WTC11 (cell line): ENCODE data around the gene PDE8A.

Experiments
- CBFB ChIP-seq: sonication (generic); formaldehyde crosslinking; IDR thresholded peaks from 2 replicates; pipeline ENCODE4 v1.8.1; 2022; ENCODE audit warnings: mild to moderate bottlenecking, low read depth, missing genetic modification reagents
- CREM ChIP-seq: sonication (generic); formaldehyde crosslinking; IDR thresholded peaks from 2 replicates; pipeline ENCODE4 v1.8.1; 2022; ENCODE audit warnings: mild to moderate bottlenecking, missing genetic modification reagents, moderate library complexity
- FOXP1 ChIP-seq: sonication (generic); formaldehyde crosslinking; IDR thresholded peaks from 2 replicates; pipeline ENCODE4 v1.8.0; 2022; ENCODE audit warnings: missing genetic modification reagents, mild to moderate bottlenecking, moderate library complexity, borderline replicate concordance
- JUN ChIP-seq: sonication (generic); formaldehyde crosslinking; IDR thresholded peaks from 2 replicates; pipeline ENCODE4 v1.8.0; 2023; ENCODE audit warnings: mild to moderate bottlenecking, missing genetic modification reagents
- MXD4 ChIP-seq: fragments of 250-450 bp; sonication (Bioruptor Pico); IDR thresholded peaks from 2 replicates; pipeline ENCODE4 v1.8.0; 2021; ENCODE audit warnings: mild to moderate bottlenecking, moderate library complexity, borderline replicate concordance
- NR2C2 ChIP-seq: sonication (generic); formaldehyde crosslinking; IDR thresholded peaks from 2 replicates; pipeline ENCODE4 v1.8.0; 2022; ENCODE audit warnings: mild to moderate bottlenecking, missing genetic modification reagents
- PRRX2 ChIP-seq: fragments of 250-450 bp; sonication (Bioruptor Pico); IDR thresholded peaks from 2 replicates; pipeline ENCODE4 v1.8.0; 2021; ENCODE audit warnings: mild to moderate bottlenecking
- SP1 ChIP-seq: sonication (generic); formaldehyde crosslinking; conservative IDR thresholded peaks from 2 replicates; pipeline ENCODE4 v1.8.1; 2022; ENCODE audit warnings: missing genetic modification reagents
- TEAD4 ChIP-seq: sonication (generic); formaldehyde crosslinking; IDR thresholded peaks from 2 replicates; pipeline ENCODE4 v1.8.0; 2022; ENCODE audit warnings: mild to moderate bottlenecking, missing genetic modification reagents
- ZNF263 ChIP-seq: sonication (generic); formaldehyde crosslinking; IDR thresholded peaks from 2 replicates; pipeline ENCODE4 v1.8.1; 2022; ENCODE audit warnings: low read depth, mild to moderate bottlenecking, moderate library complexity, missing genetic modification reagents
- TF ChIP-seq, protein P1 (sequence below): fragments of 200-600 bp; IDR thresholded peaks from 2 replicates; pipeline ENCODE4 v1.8.0; 2022; ENCODE audit warnings: antibody characterized with exemption
- TF ChIP-seq, protein P2 (sequence below): sonication (generic); formaldehyde crosslinking; IDR thresholded peaks from 2 replicates; pipeline ENCODE4 v1.8.0; 2022; ENCODE audit warnings: mild to moderate bottlenecking, missing genetic modification reagents
- TF ChIP-seq, protein P3 (sequence below): sonication (generic); formaldehyde crosslinking; IDR thresholded peaks from 2 replicates; pipeline ENCODE4 v1.8.1; 2022; ENCODE audit warnings: low read depth, missing genetic modification reagents, borderline replicate concordance
- TF ChIP-seq, protein P4 (sequence below): sonication (generic); formaldehyde crosslinking; IDR thresholded peaks from 2 replicates; pipeline ENCODE4 v1.8.0; 2023; ENCODE audit warnings: missing genetic modification reagents, mild to moderate bottlenecking, borderline replicate concordance

DNA sequence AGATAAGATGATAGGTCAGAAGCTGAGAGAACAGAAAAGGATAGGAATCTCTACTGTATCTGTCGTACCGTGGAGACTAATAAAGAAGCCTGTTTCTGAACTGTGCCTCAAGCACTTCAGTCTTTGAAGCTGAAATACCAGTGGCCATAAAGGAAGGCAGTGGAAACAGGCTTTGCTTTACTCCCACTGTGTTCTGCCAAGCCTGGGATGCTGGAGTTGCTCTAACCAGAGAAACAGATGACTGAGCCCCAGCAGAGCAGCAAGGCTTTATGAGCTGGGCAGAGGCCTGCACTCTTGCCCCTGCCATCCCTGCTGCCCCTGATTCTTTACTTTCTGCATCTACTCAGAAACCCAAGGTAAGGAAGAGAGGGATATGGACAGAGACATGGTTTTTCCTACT, 89.4 kb downstream of the PDE8A start:
- TF ChIP-seq TEAD4 (CRISPR knock-in tag): no peak
- TF ChIP-seq, protein P1, sequence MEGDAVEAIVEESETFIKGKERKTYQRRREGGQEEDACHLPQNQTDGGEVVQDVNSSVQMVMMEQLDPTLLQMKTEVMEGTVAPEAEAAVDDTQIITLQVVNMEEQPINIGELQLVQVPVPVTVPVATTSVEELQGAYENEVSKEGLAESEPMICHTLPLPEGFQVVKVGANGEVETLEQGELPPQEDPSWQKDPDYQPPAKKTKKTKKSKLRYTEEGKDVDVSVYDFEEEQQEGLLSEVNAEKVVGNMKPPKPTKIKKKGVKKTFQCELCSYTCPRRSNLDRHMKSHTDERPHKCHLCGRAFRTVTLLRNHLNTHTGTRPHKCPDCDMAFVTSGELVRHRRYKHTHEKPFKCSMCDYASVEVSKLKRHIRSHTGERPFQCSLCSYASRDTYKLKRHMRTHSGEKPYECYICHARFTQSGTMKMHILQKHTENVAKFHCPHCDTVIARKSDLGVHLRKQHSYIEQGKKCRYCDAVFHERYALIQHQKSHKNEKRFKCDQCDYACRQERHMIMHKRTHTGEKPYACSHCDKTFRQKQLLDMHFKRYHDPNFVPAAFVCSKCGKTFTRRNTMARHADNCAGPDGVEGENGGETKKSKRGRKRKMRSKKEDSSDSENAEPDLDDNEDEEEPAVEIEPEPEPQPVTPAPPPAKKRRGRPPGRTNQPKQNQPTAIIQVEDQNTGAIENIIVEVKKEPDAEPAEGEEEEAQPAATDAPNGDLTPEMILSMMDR: no peak
- TF ChIP-seq PRRX2 (CRISPR knock-in tag): no peak
- TF ChIP-seq, protein P2, sequence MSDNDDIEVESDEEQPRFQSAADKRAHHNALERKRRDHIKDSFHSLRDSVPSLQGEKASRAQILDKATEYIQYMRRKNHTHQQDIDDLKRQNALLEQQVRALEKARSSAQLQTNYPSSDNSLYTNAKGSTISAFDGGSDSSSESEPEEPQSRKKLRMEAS (CRISPR knock-in tag): no peak
- TF ChIP-seq JUN (CRISPR knock-in tag): no peak
- no peak for TF ChIP-seq CBFB (CRISPR knock-in tag)
- no peak for TF ChIP-seq CREM
- no peak for TF ChIP-seq SP1 (CRISPR knock-in tag)
- no peak for TF ChIP-seq ZNF263
- TF ChIP-seq, protein P3, sequence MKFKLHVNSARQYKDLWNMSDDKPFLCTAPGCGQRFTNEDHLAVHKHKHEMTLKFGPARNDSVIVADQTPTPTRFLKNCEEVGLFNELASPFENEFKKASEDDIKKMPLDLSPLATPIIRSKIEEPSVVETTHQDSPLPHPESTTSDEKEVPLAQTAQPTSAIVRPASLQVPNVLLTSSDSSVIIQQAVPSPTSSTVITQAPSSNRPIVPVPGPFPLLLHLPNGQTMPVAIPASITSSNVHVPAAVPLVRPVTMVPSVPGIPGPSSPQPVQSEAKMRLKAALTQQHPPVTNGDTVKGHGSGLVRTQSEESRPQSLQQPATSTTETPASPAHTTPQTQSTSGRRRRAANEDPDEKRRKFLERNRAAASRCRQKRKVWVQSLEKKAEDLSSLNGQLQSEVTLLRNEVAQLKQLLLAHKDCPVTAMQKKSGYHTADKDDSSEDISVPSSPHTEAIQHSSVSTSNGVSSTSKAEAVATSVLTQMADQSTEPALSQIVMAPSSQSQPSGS: no peak
- TF ChIP-seq, protein P4, sequence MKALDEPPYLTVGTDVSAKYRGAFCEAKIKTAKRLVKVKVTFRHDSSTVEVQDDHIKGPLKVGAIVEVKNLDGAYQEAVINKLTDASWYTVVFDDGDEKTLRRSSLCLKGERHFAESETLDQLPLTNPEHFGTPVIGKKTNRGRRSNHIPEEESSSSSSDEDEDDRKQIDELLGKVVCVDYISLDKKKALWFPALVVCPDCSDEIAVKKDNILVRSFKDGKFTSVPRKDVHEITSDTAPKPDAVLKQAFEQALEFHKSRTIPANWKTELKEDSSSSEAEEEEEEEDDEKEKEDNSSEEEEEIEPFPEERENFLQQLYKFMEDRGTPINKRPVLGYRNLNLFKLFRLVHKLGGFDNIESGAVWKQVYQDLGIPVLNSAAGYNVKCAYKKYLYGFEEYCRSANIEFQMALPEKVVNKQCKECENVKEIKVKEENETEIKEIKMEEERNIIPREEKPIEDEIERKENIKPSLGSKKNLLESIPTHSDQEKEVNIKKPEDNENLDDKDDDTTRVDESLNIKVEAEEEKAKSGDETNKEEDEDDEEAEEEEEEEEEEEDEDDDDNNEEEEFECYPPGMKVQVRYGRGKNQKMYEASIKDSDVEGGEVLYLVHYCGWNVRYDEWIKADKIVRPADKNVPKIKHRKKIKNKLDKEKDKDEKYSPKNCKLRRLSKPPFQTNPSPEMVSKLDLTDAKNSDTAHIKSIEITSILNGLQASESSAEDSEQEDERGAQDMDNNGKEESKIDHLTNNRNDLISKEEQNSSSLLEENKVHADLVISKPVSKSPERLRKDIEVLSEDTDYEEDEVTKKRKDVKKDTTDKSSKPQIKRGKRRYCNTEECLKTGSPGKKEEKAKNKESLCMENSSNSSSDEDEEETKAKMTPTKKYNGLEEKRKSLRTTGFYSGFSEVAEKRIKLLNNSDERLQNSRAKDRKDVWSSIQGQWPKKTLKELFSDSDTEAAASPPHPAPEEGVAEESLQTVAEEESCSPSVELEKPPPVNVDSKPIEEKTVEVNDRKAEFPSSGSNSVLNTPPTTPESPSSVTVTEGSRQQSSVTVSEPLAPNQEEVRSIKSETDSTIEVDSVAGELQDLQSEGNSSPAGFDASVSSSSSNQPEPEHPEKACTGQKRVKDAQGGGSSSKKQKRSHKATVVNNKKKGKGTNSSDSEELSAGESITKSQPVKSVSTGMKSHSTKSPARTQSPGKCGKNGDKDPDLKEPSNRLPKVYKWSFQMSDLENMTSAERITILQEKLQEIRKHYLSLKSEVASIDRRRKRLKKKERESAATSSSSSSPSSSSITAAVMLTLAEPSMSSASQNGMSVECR (CRISPR knock-in tag): no peak
- no peak for TF ChIP-seq FOXP1 (CRISPR knock-in tag)
- no peak for TF ChIP-seq MXD4
- TF ChIP-seq NR2C2 (CRISPR knock-in tag): no peak
